HL-60 (cell line): ENCODE measurements around the gene KIF26B.

Source experiments
- GABPA ChIP-seq: IDR thresholded peaks from 2 replicates; pipeline ENCODE4 v1.6.1; 2012; ENCODE audit warnings: low read depth
- TF ChIP-seq, protein P1 (sequence below): IDR thresholded peaks from 2 replicates; pipeline ENCODE4 v1.6.1; 2012; ENCODE audit warnings: low read depth; ENCODE audit not compliant: insufficient replicate concordance
- TF ChIP-seq, protein P2 (sequence below): IDR thresholded peaks from one replicate; pipeline ENCODE4 v1.5.1; 2011; ENCODE audit warnings: low read length, control low read depth, inconsistent platforms; ENCODE audit not compliant: insufficient read depth

DNA sequence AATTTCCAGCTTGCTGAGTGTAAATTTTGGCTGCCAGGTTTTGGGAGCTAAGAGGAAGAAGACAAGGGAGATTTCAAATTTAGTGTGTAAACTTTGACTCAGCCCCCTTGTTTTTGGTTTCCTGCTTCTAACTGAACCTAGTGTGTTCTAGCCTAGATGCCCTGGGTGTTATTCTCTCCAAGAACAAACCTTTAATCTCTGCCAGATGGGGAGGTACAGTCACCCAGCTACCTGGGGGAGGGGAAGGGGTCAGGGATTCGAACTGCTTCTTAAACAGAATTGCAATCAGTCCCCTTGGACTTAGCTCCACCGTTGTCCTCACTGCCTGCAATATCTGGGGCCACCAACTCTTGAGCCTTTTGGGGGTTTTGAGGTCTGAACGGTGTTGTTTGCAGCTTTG is 238.9 kb downstream of the KIF26B start:
- TF ChIP-seq GABPA: no peak
- TF ChIP-seq, protein P1, sequence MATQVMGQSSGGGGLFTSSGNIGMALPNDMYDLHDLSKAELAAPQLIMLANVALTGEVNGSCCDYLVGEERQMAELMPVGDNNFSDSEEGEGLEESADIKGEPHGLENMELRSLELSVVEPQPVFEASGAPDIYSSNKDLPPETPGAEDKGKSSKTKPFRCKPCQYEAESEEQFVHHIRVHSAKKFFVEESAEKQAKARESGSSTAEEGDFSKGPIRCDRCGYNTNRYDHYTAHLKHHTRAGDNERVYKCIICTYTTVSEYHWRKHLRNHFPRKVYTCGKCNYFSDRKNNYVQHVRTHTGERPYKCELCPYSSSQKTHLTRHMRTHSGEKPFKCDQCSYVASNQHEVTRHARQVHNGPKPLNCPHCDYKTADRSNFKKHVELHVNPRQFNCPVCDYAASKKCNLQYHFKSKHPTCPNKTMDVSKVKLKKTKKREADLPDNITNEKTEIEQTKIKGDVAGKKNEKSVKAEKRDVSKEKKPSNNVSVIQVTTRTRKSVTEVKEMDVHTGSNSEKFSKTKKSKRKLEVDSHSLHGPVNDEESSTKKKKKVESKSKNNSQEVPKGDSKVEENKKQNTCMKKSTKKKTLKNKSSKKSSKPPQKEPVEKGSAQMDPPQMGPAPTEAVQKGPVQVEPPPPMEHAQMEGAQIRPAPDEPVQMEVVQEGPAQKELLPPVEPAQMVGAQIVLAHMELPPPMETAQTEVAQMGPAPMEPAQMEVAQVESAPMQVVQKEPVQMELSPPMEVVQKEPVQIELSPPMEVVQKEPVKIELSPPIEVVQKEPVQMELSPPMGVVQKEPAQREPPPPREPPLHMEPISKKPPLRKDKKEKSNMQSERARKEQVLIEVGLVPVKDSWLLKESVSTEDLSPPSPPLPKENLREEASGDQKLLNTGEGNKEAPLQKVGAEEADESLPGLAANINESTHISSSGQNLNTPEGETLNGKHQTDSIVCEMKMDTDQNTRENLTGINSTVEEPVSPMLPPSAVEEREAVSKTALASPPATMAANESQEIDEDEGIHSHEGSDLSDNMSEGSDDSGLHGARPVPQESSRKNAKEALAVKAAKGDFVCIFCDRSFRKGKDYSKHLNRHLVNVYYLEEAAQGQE: no peak
- TF ChIP-seq, protein P2, sequence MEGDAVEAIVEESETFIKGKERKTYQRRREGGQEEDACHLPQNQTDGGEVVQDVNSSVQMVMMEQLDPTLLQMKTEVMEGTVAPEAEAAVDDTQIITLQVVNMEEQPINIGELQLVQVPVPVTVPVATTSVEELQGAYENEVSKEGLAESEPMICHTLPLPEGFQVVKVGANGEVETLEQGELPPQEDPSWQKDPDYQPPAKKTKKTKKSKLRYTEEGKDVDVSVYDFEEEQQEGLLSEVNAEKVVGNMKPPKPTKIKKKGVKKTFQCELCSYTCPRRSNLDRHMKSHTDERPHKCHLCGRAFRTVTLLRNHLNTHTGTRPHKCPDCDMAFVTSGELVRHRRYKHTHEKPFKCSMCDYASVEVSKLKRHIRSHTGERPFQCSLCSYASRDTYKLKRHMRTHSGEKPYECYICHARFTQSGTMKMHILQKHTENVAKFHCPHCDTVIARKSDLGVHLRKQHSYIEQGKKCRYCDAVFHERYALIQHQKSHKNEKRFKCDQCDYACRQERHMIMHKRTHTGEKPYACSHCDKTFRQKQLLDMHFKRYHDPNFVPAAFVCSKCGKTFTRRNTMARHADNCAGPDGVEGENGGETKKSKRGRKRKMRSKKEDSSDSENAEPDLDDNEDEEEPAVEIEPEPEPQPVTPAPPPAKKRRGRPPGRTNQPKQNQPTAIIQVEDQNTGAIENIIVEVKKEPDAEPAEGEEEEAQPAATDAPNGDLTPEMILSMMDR: no peak
